T follicular helper cell (primary cell): ENCODE measurements around the gene ATP6V1C2.

Experiments
- DNase-seq: peaks from one replicate; pipeline ENCODE4 v3.0.0-alpha.2; 2020; ENCODE audit warnings: low read depth

The ATP6V1C2 gene

DNA sequence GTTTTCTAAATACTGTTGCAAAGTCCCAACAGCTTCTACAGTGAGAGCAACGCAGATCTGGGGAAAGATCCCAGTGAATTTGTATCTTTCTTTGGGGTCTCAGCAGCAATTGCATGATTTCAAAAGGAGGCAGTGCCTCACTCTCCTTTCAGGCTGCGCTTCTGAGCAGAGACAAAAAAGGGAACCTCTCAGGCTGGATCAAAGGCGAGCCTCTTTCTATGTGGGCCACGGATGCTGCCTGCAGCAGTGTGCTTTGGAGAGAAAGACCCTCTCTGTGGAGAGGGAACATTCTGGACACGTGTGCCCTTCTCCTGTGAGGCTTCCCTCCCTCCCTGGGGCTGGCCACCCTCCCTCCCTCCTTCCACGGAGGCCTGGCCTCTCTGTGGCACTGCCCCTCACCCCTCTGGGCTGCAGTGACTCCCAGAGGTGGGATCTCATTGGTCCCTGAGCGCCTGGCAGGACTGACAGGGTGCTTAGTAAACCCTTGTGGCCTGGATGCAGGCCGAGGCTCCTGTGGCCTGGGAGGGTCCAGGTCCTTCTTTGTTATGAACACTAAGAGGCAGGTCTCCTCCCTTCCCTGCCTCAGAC is 112.7 kb downstream of the ATP6V1C2 start:
- no peak for DNase-seq
